ENCODE results near the gene SLC1A2. TPM values are rescaled to one million over a fixed set of nuclear protein-coding genes. Genes with fewer than 3 reads are reported as not detected.

SLC1A2 gene
- total and polyA plus RNA-seq, 8 donors = 0.89 to 31.8 (median 18.9) TPM

- H3K27me3 ChIP-seq = peaks cover 25 to 80% of the 10 kb centered on the region in 2 donors
Measured at GRCh38 chr11:35424157-35424940, 5.0 kb upstream of the SLC1A2 start.

DNA sequence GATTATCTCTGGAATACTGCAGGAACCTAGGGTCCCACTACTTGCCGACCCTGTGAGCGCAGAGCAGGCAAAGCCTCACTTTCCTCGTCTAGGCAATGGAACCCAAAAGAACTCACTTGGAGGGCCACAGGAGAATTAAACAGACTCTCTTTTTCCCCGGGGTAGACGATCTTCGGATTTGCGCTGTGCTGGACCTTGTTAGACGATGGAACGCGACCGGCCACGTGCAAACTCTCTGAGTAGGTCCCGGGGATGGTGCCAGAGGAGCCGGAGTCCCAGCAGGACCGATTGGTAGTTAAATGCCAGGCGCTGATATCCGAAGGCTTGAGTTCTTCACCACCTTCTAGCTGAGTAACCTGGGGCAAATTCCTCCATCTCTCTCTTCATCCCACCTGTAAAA lies 1.0 kb upstream of the SLC1A2 start:
- Histone ChIP-seq H3K9me3 (no peaks in the 10 kb centered on the region), H3K4me1 (peaks cover 16 to 22% of the 10 kb centered on the region in 2 donors), H3K4me3 (peak overlapping the region; percentile 21 to 38), H3K27me3 (peaks cover 57 to 94% of the 10 kb centered on the region in 2 donors), H3K27ac (no peak overlapping the region), H3K36me3 (no peaks in the 10 kb centered on the region)
- intact Hi-C loops (cut with DNase I) = no loop called here
- DNase-seq (peak in 1 of 4 donors; percentile 57), ATAC-seq (peak; percentile 40)
- TF ChIP-seq CTCF (IDR thresholded peaks at IDR 0.05) = no peak

More at GRCh38 chr11:35424157-35424940, 5.0 kb upstream of the SLC1A2 start:
- Histone ChIP-seq H3K36me3 (no peaks in the 10 kb centered on the region), H3K9me3 (no peaks in the 10 kb centered on the region), H3K4me1 (peaks cover 6 to 11% of the 10 kb centered on the region in 2 donors), H3K27ac (no peak overlapping the region), H3K4me3 (no peak overlapping the region)
- TF ChIP-seq CTCF (IDR thresholded peaks at IDR 0.05) = no peak
- intact Hi-C loops (cut with DNase I) = no loop called here
- DNase-seq (no peak), ATAC-seq (no peak)

DNA sequence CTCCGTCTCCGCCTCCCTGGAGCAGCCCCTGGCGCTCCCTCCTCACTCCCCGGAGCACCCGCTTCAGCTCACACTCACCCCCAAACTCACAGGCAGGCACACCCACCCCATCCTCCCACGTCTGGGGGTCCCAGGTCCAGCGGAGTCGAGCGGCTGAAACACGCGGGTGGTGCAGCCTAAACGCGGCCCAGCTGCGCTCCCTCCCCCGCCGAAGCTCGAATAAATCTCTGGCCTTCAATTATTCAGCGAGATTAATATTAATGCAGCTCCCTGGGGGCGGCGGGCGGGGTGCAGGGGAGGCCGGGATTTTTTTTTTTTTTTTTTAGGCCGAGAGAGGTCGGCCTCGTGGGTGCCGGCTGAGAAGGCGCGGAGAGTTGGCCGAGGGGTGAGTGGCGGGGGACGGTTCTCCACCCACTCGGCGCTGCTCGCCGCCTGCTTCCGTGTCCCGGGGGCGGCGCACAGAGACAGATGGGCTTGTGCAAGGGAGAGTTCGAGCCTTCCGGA lies 524 bp upstream of the SLC1A2 start:
- Histone ChIP-seq H3K9me3 (no peaks in the 10 kb centered on the region), H3K36me3 (no peaks in the 10 kb centered on the region), H3K27ac (no peak overlapping the region), H3K4me3 (peak overlapping the region; percentile 21 to 38), H3K4me1 (peaks cover 16 to 22% of the 10 kb centered on the region in 2 donors), H3K27me3 (peaks cover 57 to 99% of the 10 kb centered on the region in 2 donors)
- DNase-seq (peak in 1 of 4 donors; percentile 66), ATAC-seq (peak; percentile 39)
- intact Hi-C loops (cut with DNase I) = no loop called here
- no peak for TF ChIP-seq CTCF (IDR thresholded peaks at IDR 0.05)

- DNase-seq = peak in 1 of 4 donors; percentile 70
- Histone ChIP-seq H3K27ac (no peak overlapping the region), H3K4me1 (peaks cover 16 to 22% of the 10 kb centered on the region in 2 donors), H3K36me3 (no peaks in the 10 kb centered on the region), H3K4me3 (peak overlapping the region; percentile 21 to 38), H3K27me3 (peaks cover 57 to 95% of the 10 kb centered on the region in 2 donors), H3K9me3 (no peaks in the 10 kb centered on the region)
- ATAC-seq = peak; percentile 49
- TF ChIP-seq CTCF (IDR thresholded peaks at IDR 0.05) = no peak
- intact Hi-C loops (cut with DNase I) = no loop called here
Measured at GRCh38 chr11:35418282-35419183, 825 bp downstream of the SLC1A2 start.
